Heart left ventricle (tissue), 16 donors: ENCODE results near the gene STARD13. TPM values are rescaled to one million over a fixed set of nuclear protein-coding genes. Genes with fewer than 3 reads are reported as not detected.
A peak's percentile ranks its signal among the peaks of the same experiment; 100 is the strongest.

Source experiments
- ATAC-seq, 4 donors: fragments of 200-7000 bp; cut with Tn5 transposase; one replicate each; pipeline ENCODE4 v1.9.1; 2020 to 2022; ENCODE audit warnings: moderate library complexity in 4 of 4, mild to moderate bottlenecking in 3 of 4, moderate number of reproducible peaks in 1 of 4
- DNase-seq, 5 donors: peaks; one replicate each; pipeline ENCODE4 v3.0.0-alpha.2; 2020
- H3K27ac ChIP-seq, 12 donors: fragments of 200-600 bp; sonication (generic) in 4 of 12; one replicate each; pipeline versions ENCODE4 v1.5.0 to v1.8.0; 2016 to 2022; ENCODE audit warnings: mild to moderate bottlenecking in 2 of 12
- H3K27me3 ChIP-seq, 9 donors: fragments of 200-600 bp; sonication (generic) in 2 of 9; one replicate each; pipeline versions ENCODE4 v1.5.1 to v1.8.0; 2016 to 2022; ENCODE audit warnings: mild to moderate bottlenecking in 3 of 9
- H3K36me3 ChIP-seq, 9 donors: fragments of 200-600 bp; sonication (generic) in 2 of 9; one replicate each; pipeline versions ENCODE4 v1.5.0 to v1.8.0; 2018 to 2022; ENCODE audit warnings: mild to moderate bottlenecking in 2 of 9
- H3K4me1 ChIP-seq, 12 donors: fragments of 200-600 bp; sonication (generic) in 4 of 12; one replicate each; pipeline versions ENCODE4 v1.5.0 to v1.8.0; 2016 to 2022; ENCODE audit warnings: mild to moderate bottlenecking in 3 of 12
- H3K4me3 ChIP-seq, 12 donors: fragments of 200-600 bp; sonication (generic) in 4 of 12; one replicate each; pipeline versions ENCODE4 v1.5.0 to v1.8.0; 2017 to 2022; ENCODE audit warnings: mild to moderate bottlenecking in 9 of 12, moderate library complexity in 4 of 12
- H3K9me3 ChIP-seq, 12 donors: fragments of 200-600 bp; sonication (generic) in 4 of 12; one replicate each; pipeline versions ENCODE4 v1.5.0 to v1.8.0; 2016 to 2022; ENCODE audit warnings: mild to moderate bottlenecking in 1 of 12
- CTCF ChIP-seq, 12 donors: fragments of 200-600 bp; sonication (generic) in 4 of 12; IDR thresholded peaks; one replicate each; pipeline versions ENCODE4 v1.5.0 to v1.8.0; 2018 to 2022; ENCODE audit warnings: antibody characterized with exemption in 12 of 12, mild to moderate bottlenecking in 5 of 12
- POLR2A ChIP-seq, 2 donors: fragments of 450-650 bp; IDR thresholded peaks; one replicate each; pipeline ENCODE4 v1.6.1; 2017; ENCODE audit warnings: antibody characterized with exemption in 2 of 2, mild to moderate bottlenecking in 2 of 2, moderate library complexity in 2 of 2
- WGBS, 4 donors: extraction: QIAGEN DNeasy Blood & Tissue Kit in 2 of 4; methylation state at CpG; one replicate each; pipeline versions ENCODE4 v1.1.5 to v1.1.7; 2013 to 2018; 5-methylcytosine and 5-hydroxymethylcytosine counted together
- intact Hi-C, 10 donors: fragments of 100-400 bp; cut with DNase I; formaldehyde crosslinking; loops; one replicate each; pipeline versions ENCODE4 v1.11.1 to v1.14.2; 2022
- polyA plus RNA-seq, 2 donors: library from polyadenylated mRNA; stranded (reverse); fragments of 200-250 nt; gene quantifications; one replicate each; pipeline ENCODE4 v1.2.3, GENCODE V29; 2013
- total RNA-seq, 9 donors: library from RNA; depleted of rRNA in 2 of 9; stranded (reverse); fragments of >200 nt in 2 of 9; fragmentation: NEBNext Ultra II Directional in 3 of 9; extraction: Animal tissue kit (Norgen Biotek cat#: 25700) in 3 of 9; gene quantifications; one replicate each; pipeline versions ENCODE4 v1.1.0 to v1.2.4, GENCODE V29; 2016 to 2023
- donor health status: ischemic (EF 13 %, LVEDD 7.1; RV severe dilation, severe dysfunction).
- donor health status: healthy with polysubstance abuse.
- donor health status: DM: no; HTN: yes; CAD: no.
- donor health status: DM: no; HTN: no; CAD: no.
- donor health status: ischemic (EF 25% LVEDD 6.9; RV normal size, moderate dysfunction).
- donor health status: ischemic (EF 25% LVEDD 5.7; RV mildly dilated, moderate dysfunction).
- donor health status: healthy.
- donor health status: DM: yes; HTN: yes; CAD: no.
- donor health status: ischemic (EF 35%, LVEDD 5.7; RV mildly dilated, moderate dysfunction).
- donor health status: nonischemic (EF 11% LVEDD 7.7; RV severe dilation, severe dysfunction).
- donor health status: DM: yes; HTN: yes; CAD: no.
- donor health status: PGD.
- donor health status: ischemic (EF 29% LVEDD 5.4; RV normal size, mild dysfunction).
- donor health status: nonischemic (EF 23%, LVEDD 6.1; RV moderate dilation, normal function).

STARD13 gene
- total and polyA plus RNA-seq, 11 donors, result 9.3 to 39.2 (median 28.3) TPM

- ATAC-seq, result no peak
- no peak for TF ChIP-seq CTCF (IDR thresholded peaks at IDR 0.05)
- no peak for TF ChIP-seq POLR2A (IDR thresholded peaks at IDR 0.05)
- Histone ChIP-seq H3K27me3 (no peaks in the 10 kb centered on the region), H3K36me3 (peaks cover 0 to 33% (median 19%) of the 10 kb centered on the region in 9 donors), H3K4me1 (peaks cover 0 to 5% (median 0%) of the 10 kb centered on the region in 12 donors), H3K4me3 (no peak overlapping the region), H3K27ac (no peak overlapping the region), H3K9me3 (peaks cover 0 to 22% (median 4%) of the 10 kb centered on the region in 12 donors)
- 91 to 96% (median 94%) methylated on average over 3 of the region's 3 CpGs for WGBS, 4 donors
- no peak for DNase-seq
- intact Hi-C loops, result loop anchor here in 1 of 10 donors (1.0 kb wide), 1 partner anchor 26 kb away; no protein-coding TSS in a partner anchor
Measured at GRCh38 chr13:33100886-33101285, 184.7 kb downstream of the STARD13 start.

DNA sequence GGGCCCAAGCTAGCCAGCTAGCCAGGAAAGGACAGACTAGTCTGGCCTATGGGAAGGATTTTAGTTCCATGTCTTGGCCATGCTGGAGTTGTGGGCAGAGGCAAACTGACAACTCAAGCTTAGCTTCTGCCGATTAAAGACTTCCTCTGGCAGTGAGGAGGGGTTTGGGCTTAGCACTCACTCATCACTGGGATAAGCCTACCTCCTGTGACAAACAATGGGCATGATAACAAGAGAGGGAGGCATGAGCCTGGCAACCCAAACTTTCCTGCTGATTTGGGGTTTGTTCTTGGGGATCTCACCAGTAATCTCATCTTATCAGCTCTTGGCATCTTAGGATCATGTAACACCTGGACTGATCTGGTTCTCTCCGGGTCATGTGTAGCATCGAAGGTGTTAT, 185.7 kb downstream of the STARD13 start:
- Histone ChIP-seq H3K4me1 (no peaks in the 10 kb centered on the region), H3K36me3 (peaks cover 0 to 22% (median 8%) of the 10 kb centered on the region in 9 donors), H3K4me3 (no peak overlapping the region), H3K27ac (no peak overlapping the region), H3K9me3 (peaks cover 0 to 22% (median 4%) of the 10 kb centered on the region in 12 donors), H3K27me3 (no peaks in the 10 kb centered on the region)
- no peak for DNase-seq
- TF ChIP-seq POLR2A (IDR thresholded peaks at IDR 0.05) (no peak), CTCF (IDR thresholded peaks at IDR 0.05) (no peak)
- ATAC-seq, result peak in 1 of 4 donors; percentile 27
- WGBS, 4 donors, result 46 to 75% (median 55%) methylated on average over 3 of the region's 3 CpGs
- intact Hi-C loops, result loop anchor here in 1 of 10 donors (1.0 kb wide), 1 partner anchor 27 kb away; no protein-coding TSS in a partner anchor

GRCh38 chr13:33096886-33097605, 188.5 kb downstream of the STARD13 start:
- no peaks in the 10 kb centered on the region for H3K27me3 ChIP-seq
- no peak overlapping the region for H3K4me3 ChIP-seq
- peaks cover 0 to 8% (median 0%) of the 10 kb centered on the region in 12 donors for H3K4me1 ChIP-seq
- 93 to 99% (median 96%) methylated on average over 2 of the region's 2 CpGs for WGBS, 4 donors
- peaks cover 0 to 22% (median 4%) of the 10 kb centered on the region in 12 donors for H3K9me3 ChIP-seq
- no peak overlapping the region for H3K27ac ChIP-seq
- intact Hi-C loops, result no loop called here
- TF ChIP-seq POLR2A (IDR thresholded peaks at IDR 0.05) (no peak), CTCF (IDR thresholded peaks at IDR 0.05) (no peak)
- no peak for DNase-seq
- ATAC-seq, result no peak
- no peaks in the 10 kb centered on the region for H3K36me3 ChIP-seq
